Natural killer cell (primary cell): ENCODE data around the gene AURKB. TPM values are rescaled to one million over a fixed set of nuclear protein-coding genes. Genes with fewer than 3 reads are reported as not detected.
"Not testable (repeated sequence)": the region's sequence is repeated elsewhere in the genome, so short reads cannot be mapped to it uniquely, and the experiment has no call there.

Source experiments
- ATAC-seq, 3 donors: fragments of 150-1000 bp in 2 of 3; fragments of 200-7000 bp in 1 of 3; cut with Tn5 transposase; 1 replicate in 1 of 3; 2 replicates in 2 of 3; pipeline ENCODE4 v1.10.0; 2021; ENCODE audit warnings: mild to moderate bottlenecking in 2 of 3, moderate library complexity in 2 of 3
- DNase-seq, 2 donors: peaks; one replicate each; pipeline versions ENCODE4 v3.0.0 to v3.0.0-alpha.2; 2013 to 2021; ENCODE audit warnings: mixed read lengths in 1 of 2
- H3K27ac ChIP-seq: one replicate; pipeline ENCODE4 v1.5.1; 2013; ENCODE audit warnings: mild to moderate bottlenecking, low read length
- H3K27me3 ChIP-seq: one replicate; pipeline ENCODE4 v1.6.1; 2013; ENCODE audit warnings: low read length; ENCODE audit not compliant: control insufficient read depth, insufficient read depth
- H3K36me3 ChIP-seq: one replicate; pipeline ENCODE4 v1.6.1; 2013; ENCODE audit warnings: low read length; ENCODE audit not compliant: control insufficient read depth, insufficient read depth
- H3K4me1 ChIP-seq: one replicate; pipeline ENCODE4 v1.6.1; 2013; ENCODE audit warnings: low read length; ENCODE audit not compliant: control insufficient read depth, insufficient read depth
- H3K4me3 ChIP-seq: one replicate; pipeline ENCODE4 v1.5.1; 2013; ENCODE audit warnings: low read length
- H3K9me3 ChIP-seq: one replicate; pipeline ENCODE4 v1.6.1; 2013; ENCODE audit warnings: low read length; ENCODE audit not compliant: control insufficient read depth, insufficient read depth
- H3K27ac Mint-ChIP-seq, 2 donors: one replicate each; pipeline ENCODE4 v1.8.0; 2022; ENCODE audit warnings: mild to moderate bottlenecking in 2 of 2, mixed read lengths in 2 of 2, moderate library complexity in 1 of 2
- H3K27me3 Mint-ChIP-seq, 2 donors: one replicate each; pipeline ENCODE4 v1.8.0; 2022; ENCODE audit warnings: low read depth in 2 of 2, mixed read lengths in 2 of 2
- H3K36me3 Mint-ChIP-seq: one replicate; pipeline ENCODE4 v1.8.0; 2022; ENCODE audit warnings: mixed read lengths
- H3K4me1 Mint-ChIP-seq, 2 donors: one replicate each; pipeline ENCODE4 v1.8.0; 2022; ENCODE audit warnings: mixed read lengths in 2 of 2
- H3K4me3 Mint-ChIP-seq: one replicate; pipeline ENCODE4 v1.8.0; 2022; ENCODE audit warnings: mild to moderate bottlenecking, moderate library complexity, mixed read lengths
- H3K9me3 Mint-ChIP-seq, 2 donors: one replicate each; pipeline ENCODE4 v1.8.0; 2022; ENCODE audit warnings: mixed read lengths in 2 of 2
- WGBS: methylation state at CpG from one replicate; pipeline ENCODE4 v1.1.7; 2013; ENCODE audit warnings: missing lambda C conversion rate; ENCODE audit not compliant: insufficient coverage; 5-methylcytosine and 5-hydroxymethylcytosine counted together
- intact Hi-C: fragments of 100-400 bp; cut with micrococcal nuclease; formaldehyde crosslinking; loops from one replicate; pipeline ENCODE4 v1.14.2; 2022
- total RNA-seq, 4 donors: library from RNA; stranded (reverse); fragments of 120-200 nt in 1 of 4; gene quantifications; one replicate each; pipeline versions ENCODE4 v1.2.3 to v1.2.4, GENCODE V29; 2013 to 2022
- TF ChIP-seq, protein P1 (sequence below): fragments of 200-600 bp; IDR thresholded peaks from one replicate; pipeline ENCODE4 v1.8.0; 2022; ENCODE audit warnings: antibody characterized with exemption

Gene AURKB
- total RNA-seq, 3 donors from 2014 or later (not counting 1 experiment from before 2014, with no cell fraction given) = 2.1 to 4.8 (median 4.1) TPM

DNA sequence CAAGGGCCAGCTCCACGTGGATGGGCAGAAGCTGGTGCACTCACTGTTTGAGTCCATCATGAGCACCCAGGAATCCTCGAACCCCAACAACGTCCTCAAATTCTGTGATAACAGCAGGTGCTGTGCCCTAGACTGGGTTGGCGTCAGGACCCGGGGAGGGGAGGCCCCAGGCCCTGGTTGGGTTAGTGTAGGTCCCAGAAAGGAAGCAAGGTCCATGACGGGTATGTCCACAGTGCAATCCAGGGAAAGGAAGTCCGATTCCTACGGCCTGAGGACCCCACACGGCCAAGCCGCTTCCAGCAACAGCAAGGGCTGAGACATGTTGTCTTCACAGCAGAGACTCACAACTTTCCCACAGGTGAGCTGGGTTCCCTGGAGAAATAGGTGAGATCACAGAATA, 45.9 kb upstream of the AURKB start:
- Mint-ChIP-seq H3K27ac (no peak overlapping the region), H3K9me3 (no peaks in the 10 kb centered on the region), H3K4me1 (no peaks in the 10 kb centered on the region), H3K4me3 (no peak overlapping the region), H3K36me3 (no peaks in the 10 kb centered on the region), H3K27me3 (no peaks in the 10 kb centered on the region)
- DNase-seq = no peak
- H3K9me3 ChIP-seq = no peaks in the 10 kb centered on the region
- H3K27me3 ChIP-seq = no peaks in the 10 kb centered on the region
- ATAC-seq = no peak
- no peak overlapping the region for H3K27ac ChIP-seq
- H3K4me3 ChIP-seq = no peak overlapping the region
- peaks cover 32% of the 10 kb centered on the region for H3K36me3 ChIP-seq
- 96% methylated on average over 10 of the region's 10 CpGs for WGBS
- TF ChIP-seq, protein P1, sequence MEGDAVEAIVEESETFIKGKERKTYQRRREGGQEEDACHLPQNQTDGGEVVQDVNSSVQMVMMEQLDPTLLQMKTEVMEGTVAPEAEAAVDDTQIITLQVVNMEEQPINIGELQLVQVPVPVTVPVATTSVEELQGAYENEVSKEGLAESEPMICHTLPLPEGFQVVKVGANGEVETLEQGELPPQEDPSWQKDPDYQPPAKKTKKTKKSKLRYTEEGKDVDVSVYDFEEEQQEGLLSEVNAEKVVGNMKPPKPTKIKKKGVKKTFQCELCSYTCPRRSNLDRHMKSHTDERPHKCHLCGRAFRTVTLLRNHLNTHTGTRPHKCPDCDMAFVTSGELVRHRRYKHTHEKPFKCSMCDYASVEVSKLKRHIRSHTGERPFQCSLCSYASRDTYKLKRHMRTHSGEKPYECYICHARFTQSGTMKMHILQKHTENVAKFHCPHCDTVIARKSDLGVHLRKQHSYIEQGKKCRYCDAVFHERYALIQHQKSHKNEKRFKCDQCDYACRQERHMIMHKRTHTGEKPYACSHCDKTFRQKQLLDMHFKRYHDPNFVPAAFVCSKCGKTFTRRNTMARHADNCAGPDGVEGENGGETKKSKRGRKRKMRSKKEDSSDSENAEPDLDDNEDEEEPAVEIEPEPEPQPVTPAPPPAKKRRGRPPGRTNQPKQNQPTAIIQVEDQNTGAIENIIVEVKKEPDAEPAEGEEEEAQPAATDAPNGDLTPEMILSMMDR = no peak
- H3K4me1 ChIP-seq = no peaks in the 10 kb centered on the region
- intact Hi-C loops = no loop called here

DNA sequence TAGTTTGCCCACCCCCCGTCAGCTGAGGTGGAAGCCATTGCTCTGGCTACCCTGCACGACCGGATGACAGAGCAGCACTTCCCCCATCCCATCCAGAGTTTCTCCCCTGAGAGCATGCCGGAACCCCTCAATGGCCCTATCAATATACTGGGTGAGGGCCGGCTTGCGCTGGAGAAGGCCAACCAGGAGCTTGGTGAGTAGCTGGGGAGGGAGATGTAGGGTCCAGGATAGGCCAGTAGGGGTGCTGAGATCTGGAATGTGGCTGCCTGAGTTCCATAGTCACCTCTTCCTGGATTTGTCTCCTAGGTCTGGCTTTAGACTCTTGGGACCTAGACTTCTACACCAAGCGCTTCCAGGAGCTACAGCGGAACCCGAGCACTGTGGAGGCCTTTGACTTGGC, 45.1 kb upstream of the AURKB start:
- H3K36me3 ChIP-seq = peaks cover 30% of the 10 kb centered on the region
- 97% methylated on average over 9 of the region's 9 CpGs for WGBS
- ATAC-seq = no peak

DNA sequence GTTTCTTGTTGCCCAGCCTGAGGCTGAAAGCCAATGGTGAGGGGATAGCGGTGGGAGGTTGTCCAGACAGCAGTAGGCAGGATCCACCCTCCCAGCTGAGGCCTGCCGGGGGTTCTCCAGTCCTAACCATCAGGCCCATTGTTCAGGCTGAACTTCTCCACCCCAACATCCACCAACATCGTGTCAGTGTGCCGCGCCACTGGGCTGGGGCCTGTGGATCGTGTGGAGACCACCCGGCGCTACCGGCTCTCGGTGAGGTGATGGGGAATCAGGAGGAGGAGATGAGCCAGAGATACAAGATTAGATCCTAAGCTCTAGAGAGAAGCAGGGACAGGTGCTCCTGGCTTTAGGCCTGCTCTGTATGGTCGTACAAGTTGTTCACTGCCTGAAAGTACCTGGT, 44.5 kb upstream of the AURKB start:
- H3K9me3 Mint-ChIP-seq = no peaks in the 10 kb centered on the region
- Histone ChIP-seq H3K4me1 (peaks cover under 1% of the 10 kb centered on the region), H3K27me3 (no peaks in the 10 kb centered on the region), H3K9me3 (no peaks in the 10 kb centered on the region), H3K36me3 (peaks cover 26% of the 10 kb centered on the region), H3K4me3 (no peak overlapping the region), H3K27ac (no peak overlapping the region)
- no peaks in the 10 kb centered on the region for H3K27me3 Mint-ChIP-seq
- H3K4me1 Mint-ChIP-seq = peaks cover 0 to 2% of the 10 kb centered on the region in 2 donors
- H3K36me3 Mint-ChIP-seq = no peaks in the 10 kb centered on the region
- WGBS = 97% methylated on average over 10 of the region's 11 CpGs
- intact Hi-C loops = no loop called here
- no peak overlapping the region for H3K4me3 Mint-ChIP-seq
- TF ChIP-seq, protein P1 = no peak
- H3K27ac Mint-ChIP-seq = no peak overlapping the region
- ATAC-seq (no peak), DNase-seq (no peak)

More for the DNA sequence above, 45.1 kb upstream of the AURKB start:
- no peaks in the 10 kb centered on the region for H3K27me3 ChIP-seq
- Mint-ChIP-seq H3K9me3 (no peaks in the 10 kb centered on the region), H3K27ac (no peak overlapping the region), H3K4me3 (no peak overlapping the region), H3K4me1 (no peaks in the 10 kb centered on the region), H3K27me3 (no peaks in the 10 kb centered on the region), H3K36me3 (no peaks in the 10 kb centered on the region)
- H3K9me3 ChIP-seq = no peaks in the 10 kb centered on the region
- DNase-seq = no peak
- intact Hi-C loops = no loop called here
- H3K27ac ChIP-seq = no peak overlapping the region
- no peaks in the 10 kb centered on the region for H3K4me1 ChIP-seq
- H3K4me3 ChIP-seq = no peak overlapping the region
- TF ChIP-seq, protein P1 = no peak

DNA sequence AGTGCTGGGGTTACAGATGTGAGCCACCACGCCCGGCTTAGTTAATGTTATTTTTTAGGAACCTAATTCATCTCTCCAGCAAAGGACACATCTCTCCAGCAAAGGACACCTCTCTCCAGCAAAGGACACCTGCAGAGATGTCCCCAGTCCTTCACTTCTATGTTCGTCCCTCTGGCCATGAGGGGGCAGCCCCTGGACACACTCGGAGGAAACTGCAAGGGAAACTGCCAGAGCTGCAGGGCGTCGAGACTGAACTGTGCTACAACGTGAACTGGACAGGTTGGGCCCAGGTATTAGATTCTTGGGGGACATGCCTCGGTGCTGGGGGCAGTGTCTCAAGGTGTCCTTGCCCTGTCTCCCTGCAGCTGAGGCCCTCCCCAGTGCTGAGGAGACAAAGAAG, 43.4 kb upstream of the AURKB start:
- Mint-ChIP-seq H3K36me3 (no peaks in the 10 kb centered on the region), H3K27ac (no peak overlapping the region), H3K4me1 (peaks cover 10 to 13% of the 10 kb centered on the region in 2 donors), H3K4me3 (no peak overlapping the region), H3K9me3 (no peaks in the 10 kb centered on the region), H3K27me3 (no peaks in the 10 kb centered on the region)
- WGBS = 86% methylated on average over 8 of the region's 8 CpGs
- TF ChIP-seq, protein P1 = no peak
- intact Hi-C loops = no loop called here
- Histone ChIP-seq H3K4me3 (no peak overlapping the region), H3K9me3 (no peaks in the 10 kb centered on the region), H3K36me3 (peaks cover 26% of the 10 kb centered on the region), H3K4me1 (peaks cover 7% of the 10 kb centered on the region), H3K27ac (no peak overlapping the region), H3K27me3 (no peaks in the 10 kb centered on the region)
- ATAC-seq (no peak), DNase-seq (no peak)

DNA sequence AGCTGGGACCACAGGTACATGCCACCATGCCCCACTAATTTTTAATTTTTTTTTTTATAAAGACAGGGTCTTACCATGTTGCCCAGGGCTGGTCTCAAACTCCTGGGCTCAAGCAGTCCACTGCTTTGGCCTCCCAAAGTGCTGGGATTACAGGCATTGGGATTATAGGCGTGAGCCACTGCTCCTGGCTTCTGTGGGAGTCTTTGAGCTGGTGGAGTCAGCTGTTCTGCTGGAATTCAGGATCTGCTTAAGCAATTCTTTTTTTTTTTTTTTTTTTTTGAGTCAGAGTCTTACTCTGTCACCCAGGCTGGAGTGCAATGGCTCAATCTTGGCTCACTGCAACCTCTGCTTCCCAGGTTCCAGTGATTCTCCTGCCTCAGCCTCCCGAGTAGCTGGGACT, 41.0 kb upstream of the AURKB start:
- H3K9me3 ChIP-seq, H3K36me3 Mint-ChIP-seq, intact Hi-C loops, H3K4me3 Mint-ChIP-seq, ATAC-seq, H3K9me3 Mint-ChIP-seq, H3K27me3 Mint-ChIP-seq, DNase-seq, H3K27ac ChIP-seq, H3K27me3 ChIP-seq, H3K4me3 ChIP-seq, H3K27ac Mint-ChIP-seq: not testable (repeated sequence)
- peaks cover 16% of the 10 kb centered on the region for H3K36me3 ChIP-seq
- WGBS = 90% methylated on average over 2 of the region's 2 CpGs
- H3K4me1 ChIP-seq = peaks cover 25% of the 10 kb centered on the region
- H3K4me1 Mint-ChIP-seq = peaks cover 26 to 29% of the 10 kb centered on the region in 2 donors
